Measurements from ENCODE around the gene STX8.

STX8 gene

DNA sequence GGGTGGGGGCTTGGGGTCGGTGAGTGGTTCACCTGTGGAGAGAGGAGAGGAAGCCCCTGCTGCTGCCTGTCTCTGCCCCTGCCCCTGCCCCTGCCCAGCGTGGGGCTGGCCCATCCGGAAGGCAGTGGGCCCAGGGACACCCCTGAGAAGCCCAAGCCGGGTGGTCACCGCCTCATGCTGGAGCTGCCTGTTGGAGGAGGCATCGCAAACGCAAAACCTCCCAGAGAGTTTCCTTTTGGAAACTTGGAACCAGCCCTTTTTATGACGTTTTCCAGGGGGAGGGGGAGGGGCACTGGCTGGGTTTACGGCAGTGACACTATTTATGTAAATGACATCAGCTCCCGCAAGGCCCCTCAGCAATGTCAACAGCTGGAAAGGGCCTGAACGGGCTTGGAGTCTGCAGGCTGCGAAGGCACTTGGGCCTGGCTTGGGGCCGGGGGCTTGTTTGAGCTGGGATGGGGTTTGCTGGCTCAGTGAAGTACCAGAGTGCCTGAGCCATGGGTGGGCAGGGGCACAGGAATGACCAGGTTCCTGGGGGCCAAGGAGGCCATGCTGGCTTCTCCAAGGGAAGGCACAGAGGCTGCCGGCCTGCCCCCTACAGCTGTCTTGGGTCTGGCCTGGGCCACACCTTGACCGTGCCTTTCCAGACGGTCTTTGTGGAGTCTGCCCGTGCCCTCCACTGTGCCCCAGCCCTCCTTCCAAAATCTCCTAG lies 334.8 kb downstream of the STX8 start (continued):
- TF ChIP-seq WT1 (tag by site-specific recombination; IDR thresholded peaks at IDR 0.05), result peak; percentile 14; the same call in 1 of the 2 replicates
- no peak for TF ChIP-seq ZNF37A (tag by site-specific recombination; IDR thresholded peaks at IDR 0.05)
- TF ChIP-seq GFI1B (tag by site-specific recombination; IDR thresholded peaks at IDR 0.05), result no peak
- TF ChIP-seq SP3 (tag by site-specific recombination; IDR thresholded peaks at IDR 0.05), result peak; percentile 48
- TF ChIP-seq, protein P1, sequence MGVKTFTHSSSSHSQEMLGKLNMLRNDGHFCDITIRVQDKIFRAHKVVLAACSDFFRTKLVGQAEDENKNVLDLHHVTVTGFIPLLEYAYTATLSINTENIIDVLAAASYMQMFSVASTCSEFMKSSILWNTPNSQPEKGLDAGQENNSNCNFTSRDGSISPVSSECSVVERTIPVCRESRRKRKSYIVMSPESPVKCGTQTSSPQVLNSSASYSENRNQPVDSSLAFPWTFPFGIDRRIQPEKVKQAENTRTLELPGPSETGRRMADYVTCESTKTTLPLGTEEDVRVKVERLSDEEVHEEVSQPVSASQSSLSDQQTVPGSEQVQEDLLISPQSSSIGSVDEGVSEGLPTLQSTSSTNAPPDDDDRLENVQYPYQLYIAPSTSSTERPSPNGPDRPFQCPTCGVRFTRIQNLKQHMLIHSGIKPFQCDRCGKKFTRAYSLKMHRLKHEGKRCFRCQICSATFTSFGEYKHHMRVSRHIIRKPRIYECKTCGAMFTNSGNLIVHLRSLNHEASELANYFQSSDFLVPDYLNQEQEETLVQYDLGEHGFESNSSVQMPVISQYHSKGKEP (tag by site-specific recombination; IDR thresholded peaks at IDR 0.05), result no peak
- TF ChIP-seq ZNF791 (tag by site-specific recombination; IDR thresholded peaks at IDR 0.05), result no peak
- no peak for TF ChIP-seq ZNF473 (tag by site-specific recombination; IDR thresholded peaks at IDR 0.05)
- TF ChIP-seq ZNF571 (tag by site-specific recombination; IDR thresholded peaks at IDR 0.05), result no peak
- TF ChIP-seq, protein P2, sequence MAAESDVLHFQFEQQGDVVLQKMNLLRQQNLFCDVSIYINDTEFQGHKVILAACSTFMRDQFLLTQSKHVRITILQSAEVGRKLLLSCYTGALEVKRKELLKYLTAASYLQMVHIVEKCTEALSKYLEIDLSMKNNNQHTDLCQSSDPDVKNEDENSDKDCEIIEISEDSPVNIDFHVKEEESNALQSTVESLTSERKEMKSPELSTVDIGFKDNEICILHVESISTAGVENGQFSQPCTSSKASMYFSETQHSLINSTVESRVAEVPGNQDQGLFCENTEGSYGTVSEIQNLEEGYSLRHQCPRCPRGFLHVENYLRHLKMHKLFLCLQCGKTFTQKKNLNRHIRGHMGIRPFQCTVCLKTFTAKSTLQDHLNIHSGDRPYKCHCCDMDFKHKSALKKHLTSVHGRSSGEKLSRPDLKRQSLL (tag by site-specific recombination; IDR thresholded peaks at IDR 0.05), result no peak
- peak; percentile 19; the same call in 1 of the 2 replicates for TF ChIP-seq ZBTB20 (tag by site-specific recombination; IDR thresholded peaks at IDR 0.05)
- no peak for TF ChIP-seq ZNF266 (tag by site-specific recombination; IDR thresholded peaks at IDR 0.05; ENCODE audit: low read depth)
- TF ChIP-seq, protein P3, sequence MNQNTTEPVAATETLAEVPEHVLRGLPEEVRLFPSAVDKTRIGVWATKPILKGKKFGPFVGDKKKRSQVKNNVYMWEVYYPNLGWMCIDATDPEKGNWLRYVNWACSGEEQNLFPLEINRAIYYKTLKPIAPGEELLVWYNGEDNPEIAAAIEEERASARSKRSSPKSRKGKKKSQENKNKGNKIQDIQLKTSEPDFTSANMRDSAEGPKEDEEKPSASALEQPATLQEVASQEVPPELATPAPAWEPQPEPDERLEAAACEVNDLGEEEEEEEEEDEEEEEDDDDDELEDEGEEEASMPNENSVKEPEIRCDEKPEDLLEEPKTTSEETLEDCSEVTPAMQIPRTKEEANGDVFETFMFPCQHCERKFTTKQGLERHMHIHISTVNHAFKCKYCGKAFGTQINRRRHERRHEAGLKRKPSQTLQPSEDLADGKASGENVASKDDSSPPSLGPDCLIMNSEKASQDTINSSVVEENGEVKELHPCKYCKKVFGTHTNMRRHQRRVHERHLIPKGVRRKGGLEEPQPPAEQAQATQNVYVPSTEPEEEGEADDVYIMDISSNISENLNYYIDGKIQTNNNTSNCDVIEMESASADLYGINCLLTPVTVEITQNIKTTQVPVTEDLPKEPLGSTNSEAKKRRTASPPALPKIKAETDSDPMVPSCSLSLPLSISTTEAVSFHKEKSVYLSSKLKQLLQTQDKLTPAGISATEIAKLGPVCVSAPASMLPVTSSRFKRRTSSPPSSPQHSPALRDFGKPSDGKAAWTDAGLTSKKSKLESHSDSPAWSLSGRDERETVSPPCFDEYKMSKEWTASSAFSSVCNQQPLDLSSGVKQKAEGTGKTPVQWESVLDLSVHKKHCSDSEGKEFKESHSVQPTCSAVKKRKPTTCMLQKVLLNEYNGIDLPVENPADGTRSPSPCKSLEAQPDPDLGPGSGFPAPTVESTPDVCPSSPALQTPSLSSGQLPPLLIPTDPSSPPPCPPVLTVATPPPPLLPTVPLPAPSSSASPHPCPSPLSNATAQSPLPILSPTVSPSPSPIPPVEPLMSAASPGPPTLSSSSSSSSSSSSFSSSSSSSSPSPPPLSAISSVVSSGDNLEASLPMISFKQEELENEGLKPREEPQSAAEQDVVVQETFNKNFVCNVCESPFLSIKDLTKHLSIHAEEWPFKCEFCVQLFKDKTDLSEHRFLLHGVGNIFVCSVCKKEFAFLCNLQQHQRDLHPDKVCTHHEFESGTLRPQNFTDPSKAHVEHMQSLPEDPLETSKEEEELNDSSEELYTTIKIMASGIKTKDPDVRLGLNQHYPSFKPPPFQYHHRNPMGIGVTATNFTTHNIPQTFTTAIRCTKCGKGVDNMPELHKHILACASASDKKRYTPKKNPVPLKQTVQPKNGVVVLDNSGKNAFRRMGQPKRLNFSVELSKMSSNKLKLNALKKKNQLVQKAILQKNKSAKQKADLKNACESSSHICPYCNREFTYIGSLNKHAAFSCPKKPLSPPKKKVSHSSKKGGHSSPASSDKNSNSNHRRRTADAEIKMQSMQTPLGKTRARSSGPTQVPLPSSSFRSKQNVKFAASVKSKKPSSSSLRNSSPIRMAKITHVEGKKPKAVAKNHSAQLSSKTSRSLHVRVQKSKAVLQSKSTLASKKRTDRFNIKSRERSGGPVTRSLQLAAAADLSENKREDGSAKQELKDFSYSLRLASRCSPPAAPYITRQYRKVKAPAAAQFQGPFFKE (tag by site-specific recombination; IDR thresholded peaks at IDR 0.05; ENCODE audit: borderline replicate concordance), result no peak
- TF ChIP-seq EGR2 (tag by site-specific recombination; IDR thresholded peaks at IDR 0.05; ENCODE audit: low read depth), result no peak
- no peak for TF ChIP-seq SALL2 (tag by site-specific recombination; IDR thresholded peaks at IDR 0.05; ENCODE audit: borderline replicate concordance)
- no peak for TF ChIP-seq ZNF324 (tag by site-specific recombination; IDR thresholded peaks at IDR 0.05)
- TF ChIP-seq, protein P4, sequence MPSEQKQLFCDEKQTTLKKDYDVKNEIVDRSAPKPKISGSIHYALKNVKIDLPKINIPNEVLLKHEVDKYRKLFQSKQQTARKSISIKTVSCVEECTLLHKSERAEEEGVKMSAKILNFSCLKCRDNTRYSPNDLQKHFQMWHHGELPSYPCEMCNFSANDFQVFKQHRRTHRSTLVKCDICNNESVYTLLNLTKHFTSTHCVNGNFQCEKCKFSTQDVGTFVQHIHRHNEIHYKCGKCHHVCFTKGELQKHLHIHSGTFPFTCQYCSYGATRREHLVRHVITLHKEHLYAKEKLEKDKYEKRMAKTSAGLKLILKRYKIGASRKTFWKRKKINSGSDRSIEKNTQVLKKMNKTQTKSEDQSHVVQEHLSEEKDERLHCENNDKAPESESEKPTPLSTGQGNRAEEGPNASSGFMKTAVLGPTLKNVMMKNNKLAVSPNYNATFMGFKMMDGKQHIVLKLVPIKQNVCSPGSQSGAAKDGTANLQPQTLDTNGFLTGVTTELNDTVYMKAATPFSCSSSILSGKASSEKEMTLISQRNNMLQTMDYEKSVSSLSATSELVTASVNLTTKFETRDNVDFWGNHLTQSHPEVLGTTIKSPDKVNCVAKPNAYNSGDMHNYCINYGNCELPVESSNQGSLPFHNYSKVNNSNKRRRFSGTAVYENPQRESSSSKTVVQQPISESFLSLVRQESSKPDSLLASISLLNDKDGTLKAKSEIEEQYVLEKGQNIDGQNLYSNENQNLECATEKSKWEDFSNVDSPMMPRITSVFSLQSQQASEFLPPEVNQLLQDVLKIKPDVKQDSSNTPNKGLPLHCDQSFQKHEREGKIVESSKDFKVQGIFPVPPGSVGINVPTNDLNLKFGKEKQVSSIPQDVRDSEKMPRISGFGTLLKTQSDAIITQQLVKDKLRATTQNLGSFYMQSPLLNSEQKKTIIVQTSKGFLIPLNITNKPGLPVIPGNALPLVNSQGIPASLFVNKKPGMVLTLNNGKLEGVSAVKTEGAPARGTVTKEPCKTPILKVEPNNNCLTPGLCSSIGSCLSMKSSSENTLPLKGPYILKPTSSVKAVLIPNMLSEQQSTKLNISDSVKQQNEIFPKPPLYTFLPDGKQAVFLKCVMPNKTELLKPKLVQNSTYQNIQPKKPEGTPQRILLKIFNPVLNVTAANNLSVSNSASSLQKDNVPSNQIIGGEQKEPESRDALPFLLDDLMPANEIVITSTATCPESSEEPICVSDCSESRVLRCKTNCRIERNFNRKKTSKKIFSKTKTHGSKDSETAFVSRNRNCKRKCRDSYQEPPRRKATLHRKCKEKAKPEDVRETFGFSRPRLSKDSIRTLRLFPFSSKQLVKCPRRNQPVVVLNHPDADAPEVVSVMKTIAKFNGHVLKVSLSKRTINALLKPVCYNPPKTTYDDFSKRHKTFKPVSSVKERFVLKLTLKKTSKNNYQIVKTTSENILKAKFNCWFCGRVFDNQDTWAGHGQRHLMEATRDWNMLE (tag by site-specific recombination; conservative IDR thresholded peaks at IDR 0.05; ENCODE audit: low read depth), result no peak
- no peak for TF ChIP-seq ZNF747 (tag by site-specific recombination; IDR thresholded peaks at IDR 0.05)
- TF ChIP-seq, protein P5, sequence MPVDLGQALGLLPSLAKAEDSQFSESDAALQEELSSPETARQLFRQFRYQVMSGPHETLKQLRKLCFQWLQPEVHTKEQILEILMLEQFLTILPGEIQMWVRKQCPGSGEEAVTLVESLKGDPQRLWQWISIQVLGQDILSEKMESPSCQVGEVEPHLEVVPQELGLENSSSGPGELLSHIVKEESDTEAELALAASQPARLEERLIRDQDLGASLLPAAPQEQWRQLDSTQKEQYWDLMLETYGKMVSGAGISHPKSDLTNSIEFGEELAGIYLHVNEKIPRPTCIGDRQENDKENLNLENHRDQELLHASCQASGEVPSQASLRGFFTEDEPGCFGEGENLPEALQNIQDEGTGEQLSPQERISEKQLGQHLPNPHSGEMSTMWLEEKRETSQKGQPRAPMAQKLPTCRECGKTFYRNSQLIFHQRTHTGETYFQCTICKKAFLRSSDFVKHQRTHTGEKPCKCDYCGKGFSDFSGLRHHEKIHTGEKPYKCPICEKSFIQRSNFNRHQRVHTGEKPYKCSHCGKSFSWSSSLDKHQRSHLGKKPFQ (tag by site-specific recombination; IDR thresholded peaks at IDR 0.05), result no peak
- TF ChIP-seq KLF7 (tag by site-specific recombination; IDR thresholded peaks at IDR 0.05; ENCODE audit: borderline replicate concordance), result no peak
- TF ChIP-seq, protein P6, sequence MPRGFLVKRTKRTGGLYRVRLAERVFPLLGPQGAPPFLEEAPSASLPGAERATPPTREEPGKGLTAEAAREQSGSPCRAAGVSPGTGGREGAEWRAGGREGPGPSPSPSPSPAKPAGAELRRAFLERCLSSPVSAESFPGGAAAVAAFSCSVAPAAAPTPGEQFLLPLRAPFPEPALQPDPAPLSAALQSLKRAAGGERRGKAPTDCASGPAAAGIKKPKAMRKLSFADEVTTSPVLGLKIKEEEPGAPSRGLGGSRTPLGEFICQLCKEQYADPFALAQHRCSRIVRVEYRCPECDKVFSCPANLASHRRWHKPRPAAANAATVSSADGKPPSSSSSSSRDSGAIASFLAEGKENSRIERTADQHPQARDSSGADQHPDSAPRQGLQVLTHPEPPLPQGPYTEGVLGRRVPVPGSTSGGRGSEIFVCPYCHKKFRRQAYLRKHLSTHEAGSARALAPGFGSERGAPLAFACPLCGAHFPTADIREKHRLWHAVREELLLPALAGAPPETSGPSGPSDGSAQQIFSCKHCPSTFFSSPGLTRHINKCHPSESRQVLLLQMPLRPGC (tag by site-specific recombination; IDR thresholded peaks at IDR 0.05), result peak; percentile 74; the same call in 1 of the 2 replicates
- TF ChIP-seq ZNF169 (tag by site-specific recombination; IDR thresholded peaks at IDR 0.05), result no peak
- no peak for TF ChIP-seq ZNF548 (tag by site-specific recombination; IDR thresholded peaks at IDR 0.05)
- no peak for TF ChIP-seq SETDB1 (IDR thresholded peaks at IDR 0.05; ENCODE audit: insufficient read length, low read length)

All from HEK293 (cell line).